PFSK-1 (cell line): ENCODE data around the gene OR2C3.

Experiments
- POLR2AphosphoS5 ChIP-seq: IDR thresholded peaks from 2 replicates; pipeline ENCODE4 v1.6.1; 2012; ENCODE audit warnings: low read depth, mild to moderate bottlenecking, control low read depth, low read length, moderate library complexity
- REST ChIP-seq, 2 experiments: IDR thresholded peaks; 2 replicates each; pipeline versions ENCODE4 v1.6.1 to v1.8.0; 2011 to 2012; ENCODE audit warnings: low read depth in 2 of 2, low read length in 2 of 2, control low read depth in 1 of 2, inconsistent platforms in 1 of 2, mild to moderate bottlenecking in 1 of 2, moderate library complexity in 1 of 2; ENCODE audit not compliant: insufficient read depth in 1 of 2
- SIN3A ChIP-seq: IDR thresholded peaks from 2 replicates; pipeline ENCODE4 v1.6.1; 2012; ENCODE audit warnings: mild to moderate bottlenecking, low read length, moderate library complexity, borderline replicate concordance; ENCODE audit not compliant: insufficient read depth
- TAF1 ChIP-seq: IDR thresholded peaks from 2 replicates; pipeline ENCODE4 v1.6.1; 2012; ENCODE audit warnings: low read length, control low read depth, borderline replicate concordance; ENCODE audit not compliant: insufficient read depth

GRCh38 chr1:247494767-247495166 lies 41.5 kb downstream of the OR2C3 start:
- TF ChIP-seq SIN3A (no peak), POLR2AphosphoS5 (no peak), TAF1 (no peak), REST (IDR thresholded peaks at IDR 0.05; ENCODE audit: insufficient read depth in 1 of 2, low read depth in 2 of 2, low read length in 2 of 2) (no peak)
